ENCODE measurements around the gene GLT1D1. TPM values are rescaled to one million over a fixed set of nuclear protein-coding genes. Genes with fewer than 3 reads are reported as not detected.

GLT1D1 gene
- total RNA-seq, 1 donor from 2014 or later: 5.3 TPM

DNA sequence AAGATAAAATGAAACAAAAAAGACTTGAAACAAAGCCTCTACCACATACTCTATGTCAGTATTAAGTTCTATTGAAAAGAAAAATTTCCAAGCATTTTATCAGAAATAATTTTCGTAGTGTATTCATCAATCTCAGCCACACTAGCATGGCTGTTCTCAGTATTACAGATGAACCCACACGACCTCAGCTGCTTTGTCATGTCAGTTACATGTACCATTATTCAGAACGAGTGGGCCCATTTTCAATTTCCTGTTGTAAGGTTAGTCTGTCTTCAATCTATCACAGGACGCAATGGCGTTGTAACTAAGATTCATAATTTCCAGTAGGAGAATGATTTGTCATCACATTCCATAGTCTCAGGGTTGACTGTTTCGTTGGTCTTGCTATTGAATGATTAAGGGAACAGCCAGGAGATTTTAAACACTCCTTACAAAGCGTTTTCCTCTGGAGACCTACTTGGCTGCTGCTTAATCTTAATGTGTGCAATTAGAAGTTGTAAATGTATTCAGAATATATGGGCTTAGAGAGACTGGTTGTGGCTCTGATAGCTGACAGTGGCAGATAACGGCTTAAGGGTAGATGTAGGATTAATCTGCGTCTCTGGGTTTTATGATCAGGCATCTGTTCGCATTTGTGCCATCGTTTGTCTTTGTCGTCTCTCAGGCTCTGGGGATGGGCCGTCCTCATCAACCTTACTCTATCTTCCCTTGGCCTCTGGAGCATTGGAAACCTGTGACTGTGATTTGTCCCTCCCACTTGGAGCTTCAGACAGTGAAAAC, 65.4 kb downstream of the GLT1D1 start:
- Histone ChIP-seq H3K4me1 (peaks cover 4% of the 10 kb centered on the region), H3K27me3 (ENCODE audit: low read depth) (no peaks in the 10 kb centered on the region), H3K36me3 (no peaks in the 10 kb centered on the region), H3K27ac (no peak overlapping the region), H3K4me3 (no peak overlapping the region), H3K9me3 (no peaks in the 10 kb centered on the region)
- intact Hi-C loops (cut with DNase I): no loop called here
- no peak for ATAC-seq
- DNase-seq: no peak
- TF ChIP-seq, protein P1, sequence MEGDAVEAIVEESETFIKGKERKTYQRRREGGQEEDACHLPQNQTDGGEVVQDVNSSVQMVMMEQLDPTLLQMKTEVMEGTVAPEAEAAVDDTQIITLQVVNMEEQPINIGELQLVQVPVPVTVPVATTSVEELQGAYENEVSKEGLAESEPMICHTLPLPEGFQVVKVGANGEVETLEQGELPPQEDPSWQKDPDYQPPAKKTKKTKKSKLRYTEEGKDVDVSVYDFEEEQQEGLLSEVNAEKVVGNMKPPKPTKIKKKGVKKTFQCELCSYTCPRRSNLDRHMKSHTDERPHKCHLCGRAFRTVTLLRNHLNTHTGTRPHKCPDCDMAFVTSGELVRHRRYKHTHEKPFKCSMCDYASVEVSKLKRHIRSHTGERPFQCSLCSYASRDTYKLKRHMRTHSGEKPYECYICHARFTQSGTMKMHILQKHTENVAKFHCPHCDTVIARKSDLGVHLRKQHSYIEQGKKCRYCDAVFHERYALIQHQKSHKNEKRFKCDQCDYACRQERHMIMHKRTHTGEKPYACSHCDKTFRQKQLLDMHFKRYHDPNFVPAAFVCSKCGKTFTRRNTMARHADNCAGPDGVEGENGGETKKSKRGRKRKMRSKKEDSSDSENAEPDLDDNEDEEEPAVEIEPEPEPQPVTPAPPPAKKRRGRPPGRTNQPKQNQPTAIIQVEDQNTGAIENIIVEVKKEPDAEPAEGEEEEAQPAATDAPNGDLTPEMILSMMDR (IDR thresholded peaks at IDR 0.05): no peak

DNA sequence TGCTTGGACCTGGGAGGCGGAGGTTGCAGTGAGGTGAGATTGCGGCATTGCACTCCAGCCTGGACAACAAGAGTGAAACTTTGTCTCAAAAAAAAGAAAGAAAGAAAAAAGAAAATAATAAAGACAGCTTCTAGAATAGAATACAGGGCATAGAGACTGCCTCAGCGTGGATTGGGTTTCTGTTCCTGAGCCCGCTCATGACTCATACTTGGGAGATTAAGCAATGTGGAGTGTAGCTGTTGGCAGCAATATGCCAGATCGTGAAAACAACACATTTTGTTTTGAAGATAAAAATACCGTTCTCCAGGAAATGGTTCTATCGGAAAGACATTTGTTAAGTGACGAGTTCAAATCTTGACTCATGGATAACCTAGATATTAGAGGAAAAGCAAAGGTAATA, 67.2 kb downstream of the GLT1D1 start:
- intact Hi-C loops (cut with DNase I): no loop called here
- TF ChIP-seq, protein P1 (IDR thresholded peaks at IDR 0.05): no peak
- Histone ChIP-seq H3K27me3 (ENCODE audit: low read depth) (no peaks in the 10 kb centered on the region), H3K9me3 (no peaks in the 10 kb centered on the region), H3K4me3 (no peak overlapping the region), H3K27ac (no peak overlapping the region), H3K4me1 (peaks cover 4% of the 10 kb centered on the region), H3K36me3 (no peaks in the 10 kb centered on the region)
- ATAC-seq (peak; percentile 89 to 90), DNase-seq (no peak)

DNA sequence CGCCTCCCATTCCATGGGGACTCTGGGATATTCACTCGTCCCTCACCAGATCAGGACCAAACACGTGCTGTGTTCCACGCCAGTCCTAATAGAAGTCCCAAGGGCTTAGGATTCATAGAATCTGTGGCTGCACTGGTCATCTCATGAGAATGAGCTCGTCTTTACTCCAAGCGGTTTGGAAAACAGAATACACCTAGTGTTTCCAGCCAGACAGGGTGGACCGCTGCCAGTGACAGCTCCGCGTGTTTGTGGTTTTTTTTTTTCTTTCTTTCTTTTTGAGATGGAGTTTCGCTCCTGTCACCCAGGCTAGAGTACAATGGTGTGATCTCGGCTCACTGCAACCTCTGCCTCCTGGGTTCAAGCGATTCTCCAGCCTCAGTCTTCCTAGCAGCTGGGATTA, 75.1 kb downstream of the GLT1D1 start:
- no peak for ATAC-seq
- Histone ChIP-seq H3K27ac (no peak overlapping the region), H3K4me3 (no peak overlapping the region), H3K36me3 (no peaks in the 10 kb centered on the region), H3K9me3 (no peaks in the 10 kb centered on the region), H3K4me1 (no peaks in the 10 kb centered on the region), H3K27me3 (ENCODE audit: low read depth) (no peaks in the 10 kb centered on the region)
- intact Hi-C loops (cut with DNase I): no loop called here
- no peak for DNase-seq
- TF ChIP-seq, protein P1 (IDR thresholded peaks at IDR 0.05): no peak

DNA sequence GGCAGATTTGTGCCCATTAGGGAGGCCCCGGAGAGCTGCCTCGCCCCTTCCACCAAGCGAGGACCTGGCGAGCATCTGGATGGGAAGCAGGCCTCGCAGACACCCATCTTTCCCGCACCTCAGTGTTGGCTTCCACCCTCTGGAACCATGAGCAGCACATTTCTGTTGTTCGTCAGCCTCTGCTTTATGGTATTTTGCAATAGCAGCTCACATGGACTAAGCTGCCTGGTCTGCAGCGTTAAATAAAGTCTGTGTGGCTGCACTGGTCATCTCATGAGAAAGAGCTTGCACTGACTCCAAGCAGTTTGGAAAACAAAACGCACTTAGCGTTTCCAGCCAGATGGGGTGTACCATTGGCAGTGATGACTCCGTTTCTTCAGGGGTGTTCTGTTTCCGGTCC, 75.8 kb downstream of the GLT1D1 start:
- TF ChIP-seq, protein P1 (IDR thresholded peaks at IDR 0.05): no peak
- Histone ChIP-seq H3K4me3 (no peak overlapping the region), H3K4me1 (no peaks in the 10 kb centered on the region), H3K36me3 (no peaks in the 10 kb centered on the region), H3K27me3 (ENCODE audit: low read depth) (no peaks in the 10 kb centered on the region), H3K27ac (no peak overlapping the region), H3K9me3 (no peaks in the 10 kb centered on the region)
- ATAC-seq: no peak
- no peak for DNase-seq
- intact Hi-C loops (cut with DNase I): no loop called here

DNA sequence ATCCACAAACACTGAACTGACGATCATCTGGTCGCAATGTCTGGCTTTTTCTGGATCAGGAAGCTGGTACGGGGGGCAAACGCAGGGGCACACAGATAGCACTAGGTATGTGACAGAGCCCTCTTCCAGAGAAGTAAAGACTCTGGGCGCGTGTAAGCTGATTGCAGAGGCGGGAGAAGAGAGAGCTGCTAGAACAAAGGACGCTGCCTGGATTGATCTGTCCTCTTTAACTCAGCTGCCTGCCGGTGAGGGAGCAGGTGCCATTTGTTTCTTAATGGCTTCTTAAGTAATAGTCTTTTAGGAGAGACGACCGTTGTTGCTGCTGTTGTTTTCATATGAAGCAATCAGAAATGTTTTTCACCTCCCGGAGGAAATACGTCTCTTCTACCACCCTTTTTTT, 77.3 kb downstream of the GLT1D1 start:
- H3K27me3 ChIP-seq (ENCODE audit: low read depth): no peaks in the 10 kb centered on the region
- no peaks in the 10 kb centered on the region for H3K36me3 ChIP-seq
- H3K4me1 ChIP-seq: no peaks in the 10 kb centered on the region
- ATAC-seq: no peak
- TF ChIP-seq, protein P1 (IDR thresholded peaks at IDR 0.05): no peak
- H3K4me3 ChIP-seq: no peak overlapping the region
- DNase-seq: no peak
- no peaks in the 10 kb centered on the region for H3K9me3 ChIP-seq
- intact Hi-C loops (cut with DNase I): no loop called here
- no peak overlapping the region for H3K27ac ChIP-seq

Measured in lower lobe of right lung (tissue), 2 donors.